Stimulated activated CD8-positive, alpha-beta memory T cell treated with anti-CD3 and anti-CD28 coated beads, Interleukin-12 subunit alpha, Interleukin-12 subunit beta, amount 100 ng/mL, for 24 hours (primary cell): ENCODE measurements around the gene RPL9.
"Not testable (repeated sequence)": the region's sequence is repeated elsewhere in the genome, so short reads cannot be mapped to it uniquely, and the experiment has no call there.

Experiments
- DNase-seq: peaks from one replicate; pipeline ENCODE4 v3.0.0-alpha.2; 2020; ENCODE audit errors: extremely low read depth

RPL9 gene

DNA sequence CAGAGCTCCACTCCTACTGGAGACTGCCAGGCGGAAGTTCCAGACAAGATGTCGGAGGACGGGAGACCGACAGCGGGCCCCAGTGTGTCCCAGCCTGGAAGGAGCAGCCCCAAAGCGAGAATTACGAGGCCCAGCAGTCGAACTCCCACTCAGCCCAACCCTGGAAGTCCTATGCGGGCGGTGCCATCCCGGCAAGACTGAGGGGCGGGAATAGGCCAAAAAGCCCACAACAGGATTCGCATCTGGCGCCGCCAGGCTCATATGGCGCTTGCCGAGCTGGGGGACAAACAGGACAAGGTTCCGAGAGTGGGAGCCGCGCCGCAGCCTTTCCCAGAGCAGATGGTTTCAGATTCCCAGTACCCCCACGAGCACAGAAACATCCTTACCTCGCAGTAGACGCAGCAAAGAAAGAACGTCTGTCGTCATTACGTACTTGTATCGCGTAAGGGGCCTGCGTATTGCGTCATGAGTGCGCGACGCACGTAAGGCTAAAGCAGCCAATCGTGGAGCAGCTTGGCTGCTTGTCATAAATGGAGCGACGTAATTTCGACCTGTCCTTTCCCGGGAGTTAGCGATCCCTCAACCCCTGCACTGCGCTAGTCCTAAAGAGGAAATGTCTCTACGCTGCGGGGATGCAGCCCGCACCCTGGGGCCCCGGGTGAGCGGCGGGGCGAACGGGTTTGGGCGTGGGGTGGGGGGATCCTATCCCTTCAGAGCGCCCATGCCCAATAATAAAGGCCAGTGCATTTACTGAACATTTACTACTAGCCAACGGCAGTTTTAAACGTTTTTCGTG lies at the start of gene RPL9, which contains the start of gene LIAS:
Gene RPL9, minus strand, starts transcription at position 418 of the 796 bp plus-strand sequence. CDS start 483 bp downstream, outside the sequence.
Gene LIAS, plus strand, starts transcription at position 552 of the 796 bp plus-strand sequence. Its CDS starts 62 bp downstream, at position 614.
- peak; percentile 70 for DNase-seq

DNA sequence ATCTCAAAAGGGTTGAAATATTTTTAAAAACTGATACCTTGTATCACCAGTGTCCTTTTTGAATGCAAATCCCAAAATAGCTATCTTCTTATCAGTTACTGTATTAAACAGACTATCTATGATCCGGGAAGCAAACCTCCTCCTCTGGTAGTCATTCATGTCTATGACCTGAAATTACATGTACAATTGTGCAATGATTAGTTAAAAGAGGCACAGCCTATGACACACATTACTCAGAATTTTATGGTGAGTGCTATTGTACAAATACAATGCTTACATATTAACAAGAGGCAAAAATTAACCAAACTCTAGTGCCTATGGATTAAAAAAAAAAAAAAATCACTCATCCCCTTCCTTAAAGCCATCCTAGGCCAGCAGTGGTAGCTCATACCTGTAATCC lies 46.9 kb upstream of the RPL9 start:
- no peak for DNase-seq

DNA sequence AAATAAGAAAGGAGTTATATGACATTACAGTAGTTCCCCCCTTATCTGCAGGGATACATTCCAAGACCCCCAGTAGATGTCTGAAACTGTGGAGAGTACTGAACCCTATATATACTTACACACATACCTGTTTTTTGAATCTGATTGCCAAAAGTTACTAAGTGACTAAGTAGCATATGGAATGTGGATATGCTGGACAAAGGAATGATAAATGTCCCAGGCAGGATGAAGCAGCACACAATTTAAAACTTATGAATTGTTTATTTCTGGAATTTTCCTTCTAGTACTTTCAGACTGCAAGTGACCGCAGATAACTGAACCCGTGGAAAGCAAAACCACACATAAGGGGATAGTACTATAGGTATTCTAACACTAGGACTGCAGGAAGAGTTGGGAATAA lies 45.8 kb upstream of the RPL9 start:
- no peak for DNase-seq

DNA sequence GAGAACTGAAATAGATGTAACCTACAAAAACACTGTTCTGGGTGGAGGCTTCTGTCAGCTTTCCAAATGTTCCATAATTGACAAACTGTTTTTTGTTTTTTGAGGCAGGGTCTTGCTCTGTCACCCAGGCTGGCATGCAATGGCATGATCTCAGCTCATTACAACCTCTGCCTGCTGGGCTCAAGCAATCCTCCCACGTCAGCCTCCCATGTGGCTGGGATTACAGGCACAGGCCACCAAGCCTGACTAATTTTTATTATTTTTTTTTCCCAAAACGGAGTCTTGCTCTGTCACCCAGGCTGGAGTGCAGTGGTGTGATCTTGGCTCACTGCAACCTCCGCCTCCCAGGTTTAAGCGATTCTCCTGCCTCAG lies 43.9 kb upstream of the RPL9 start:
- DNase-seq, result not testable (repeated sequence)

DNA sequence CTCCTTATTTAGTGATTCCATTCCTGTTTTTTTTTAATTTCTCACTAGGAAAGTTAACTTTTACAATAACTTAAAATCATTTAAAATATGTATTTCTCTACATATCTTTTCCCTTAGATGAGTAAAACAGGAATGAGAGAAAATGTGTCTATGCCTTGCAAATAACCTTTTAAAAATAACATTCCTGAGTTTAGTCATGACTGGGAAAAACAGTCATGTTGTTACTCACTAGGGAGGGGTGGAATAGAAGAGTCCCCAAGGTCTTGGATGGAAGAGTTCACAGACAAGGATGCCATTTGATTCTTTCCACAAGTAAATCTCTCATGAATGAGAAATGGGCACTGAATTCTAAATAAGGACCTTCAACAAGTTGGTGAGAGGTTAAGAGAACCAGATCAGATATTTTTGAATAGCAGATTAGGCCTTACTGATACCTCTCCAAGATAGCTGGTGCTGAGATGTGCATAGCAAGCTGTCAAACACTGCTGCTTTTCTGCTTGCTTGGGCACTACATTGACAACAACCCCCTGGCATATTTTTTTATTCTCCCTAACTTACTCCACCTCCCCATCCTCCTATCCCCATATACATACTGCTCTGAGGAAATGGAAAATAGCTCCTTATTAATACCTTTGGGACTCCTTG lies 43.4 kb upstream of the RPL9 start:
- no peak for DNase-seq

DNA sequence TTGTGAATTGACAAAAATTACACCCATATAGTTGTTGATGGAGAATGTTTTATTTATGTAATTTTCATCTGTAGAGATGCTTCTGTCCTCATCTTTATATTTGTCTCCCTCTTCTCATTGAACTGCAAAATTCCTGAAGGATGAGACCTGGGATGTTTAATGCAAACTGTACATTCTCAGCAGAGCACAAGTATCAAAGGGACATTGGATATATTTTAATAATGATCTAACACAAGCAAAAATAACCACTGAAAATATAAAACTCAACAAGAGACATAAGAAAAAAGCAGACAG lies 40.0 kb upstream of the RPL9 start:
- DNase-seq, result no peak

DNA sequence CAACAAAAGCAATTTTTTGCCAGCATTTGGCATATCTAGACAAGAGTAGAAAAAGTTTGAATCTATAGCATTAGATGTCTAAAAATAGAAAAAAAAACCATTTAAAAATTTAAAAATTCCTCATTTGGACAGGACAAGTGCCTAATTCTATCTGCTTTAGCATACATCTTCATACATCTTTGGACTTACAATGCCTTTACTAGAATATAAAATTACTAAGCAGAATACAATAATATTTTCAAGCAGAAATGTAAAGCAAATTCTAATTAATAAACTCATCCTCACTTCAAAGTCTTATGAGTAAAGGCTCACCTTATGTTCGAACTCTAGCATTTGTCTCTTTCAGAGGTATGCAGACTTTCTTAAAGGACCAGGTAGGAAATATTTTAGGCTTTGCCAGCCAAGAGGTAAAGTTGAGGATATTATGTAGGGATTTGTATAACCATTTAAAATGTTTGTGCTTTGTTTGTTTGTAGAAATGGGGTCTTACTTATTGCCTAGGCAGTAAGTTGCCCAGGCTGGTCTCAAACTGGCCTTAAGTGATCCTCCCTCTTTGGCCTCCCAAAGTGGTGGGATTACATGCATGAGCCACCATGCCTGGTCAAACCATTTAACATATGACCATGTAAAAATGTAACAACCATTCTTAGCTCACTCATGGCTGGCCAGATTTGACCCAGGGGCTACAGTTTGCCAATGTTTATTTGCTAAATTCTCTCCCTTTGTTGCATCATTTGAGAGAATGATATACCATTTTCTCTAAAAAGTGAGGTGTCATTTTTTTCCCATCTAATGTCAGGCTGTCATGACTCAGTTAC lies 39.4 kb upstream of the RPL9 start:
- DNase-seq, result no peak

DNA sequence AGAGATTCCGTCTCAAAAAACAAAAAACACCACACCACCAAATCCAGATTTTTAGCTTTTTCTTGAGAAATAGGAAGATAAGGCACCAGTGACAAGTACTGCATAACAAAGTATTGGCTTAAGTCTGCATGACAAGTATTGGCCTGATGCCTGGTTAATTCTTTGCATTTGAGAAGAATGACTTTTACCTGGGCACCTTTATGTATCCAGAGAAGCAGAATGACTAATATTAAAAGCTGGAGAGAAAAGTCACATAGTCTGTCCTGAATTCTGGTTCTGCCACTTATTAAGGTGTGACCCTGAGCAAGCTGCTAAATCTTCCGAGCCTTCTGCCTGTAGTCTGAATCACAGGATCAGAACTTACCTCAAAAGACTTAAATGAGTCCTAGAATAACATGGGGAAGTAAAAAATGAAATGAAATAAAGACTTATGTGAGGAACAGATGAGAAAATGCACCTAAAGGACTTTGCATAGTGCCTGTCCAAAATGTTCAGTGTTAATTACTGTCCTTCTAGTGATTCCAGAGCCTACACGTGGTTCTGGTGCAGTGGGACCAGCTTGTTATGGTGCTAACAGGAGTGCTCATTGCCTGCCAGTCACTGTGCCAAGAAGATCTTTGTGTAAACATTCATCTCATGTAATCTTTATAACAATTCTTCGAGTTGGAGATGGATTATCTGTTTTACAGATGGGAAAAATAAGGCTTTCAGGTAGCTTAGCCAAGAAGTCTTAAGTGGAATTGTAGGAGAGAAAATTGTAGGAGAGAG lies 36.9 kb upstream of the RPL9 start:
- DNase-seq, result no peak

DNA sequence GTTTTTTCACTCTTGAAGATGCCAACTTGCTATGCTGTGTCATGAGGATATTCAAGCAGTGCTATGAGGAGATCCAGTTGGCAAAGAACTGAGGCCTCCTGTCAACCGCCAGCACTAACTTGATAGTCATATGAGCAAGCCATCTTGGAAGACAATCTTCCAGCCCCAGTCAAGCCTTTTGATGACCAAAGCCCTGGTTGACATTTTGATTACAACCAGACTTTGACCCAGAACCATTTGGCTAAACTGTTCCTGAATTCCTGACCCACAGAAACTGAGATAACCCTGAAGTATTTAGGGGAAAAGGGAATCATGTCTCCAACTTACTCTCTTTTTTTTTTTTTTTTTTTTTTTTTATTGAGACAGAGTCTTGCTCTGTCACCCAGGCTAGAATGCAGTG lies 35.6 kb upstream of the RPL9 start:
- no peak for DNase-seq

DNA sequence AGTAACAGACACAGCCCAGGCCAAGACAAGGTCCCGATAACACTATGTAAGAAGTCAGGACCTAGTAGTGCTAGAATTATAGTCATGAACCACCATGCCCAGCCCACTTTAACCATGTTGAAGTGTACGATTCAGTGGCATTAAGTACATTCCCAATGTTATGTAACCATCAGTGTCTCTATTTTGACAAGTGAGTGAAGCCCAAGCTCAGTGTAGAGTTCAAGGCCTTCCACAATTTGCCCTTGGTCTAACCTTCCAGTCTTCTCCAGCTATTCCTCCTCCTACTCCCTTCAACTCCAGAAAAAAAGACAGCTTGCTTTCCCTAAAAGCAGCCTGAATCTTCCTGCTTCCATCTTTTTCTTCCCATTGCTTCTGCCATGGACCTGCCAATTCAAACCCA lies 31.6 kb upstream of the RPL9 start:
- DNase-seq, result no peak

DNA sequence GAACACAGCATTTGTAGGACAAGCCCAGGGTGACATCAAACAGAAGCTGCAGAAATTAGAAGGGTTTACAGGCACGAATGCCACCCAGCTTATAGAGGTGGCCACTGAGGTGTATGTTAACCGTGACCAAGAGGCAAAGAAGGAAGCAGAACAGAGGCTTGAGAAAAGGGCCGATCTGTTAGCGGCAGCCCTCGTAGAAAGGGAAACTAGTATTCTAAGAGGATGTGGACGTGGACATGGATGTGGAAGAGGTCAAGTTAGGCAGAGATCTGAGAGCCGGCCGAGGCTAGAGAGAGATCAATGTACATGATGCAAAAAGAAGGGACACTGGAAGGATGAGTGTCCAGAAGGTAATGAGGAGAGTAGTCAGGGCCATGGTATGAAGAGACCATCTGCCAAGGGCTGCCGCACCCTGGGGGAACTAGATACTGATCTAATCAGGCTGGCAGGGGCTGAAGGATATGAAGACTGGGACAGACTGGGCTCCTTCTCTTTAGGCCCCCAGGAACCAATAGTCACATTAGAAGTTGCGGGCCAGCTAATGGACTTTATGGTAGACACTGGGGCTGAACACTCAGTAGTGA lies 27.6 kb upstream of the RPL9 start:
- DNase-seq, result no peak

DNA sequence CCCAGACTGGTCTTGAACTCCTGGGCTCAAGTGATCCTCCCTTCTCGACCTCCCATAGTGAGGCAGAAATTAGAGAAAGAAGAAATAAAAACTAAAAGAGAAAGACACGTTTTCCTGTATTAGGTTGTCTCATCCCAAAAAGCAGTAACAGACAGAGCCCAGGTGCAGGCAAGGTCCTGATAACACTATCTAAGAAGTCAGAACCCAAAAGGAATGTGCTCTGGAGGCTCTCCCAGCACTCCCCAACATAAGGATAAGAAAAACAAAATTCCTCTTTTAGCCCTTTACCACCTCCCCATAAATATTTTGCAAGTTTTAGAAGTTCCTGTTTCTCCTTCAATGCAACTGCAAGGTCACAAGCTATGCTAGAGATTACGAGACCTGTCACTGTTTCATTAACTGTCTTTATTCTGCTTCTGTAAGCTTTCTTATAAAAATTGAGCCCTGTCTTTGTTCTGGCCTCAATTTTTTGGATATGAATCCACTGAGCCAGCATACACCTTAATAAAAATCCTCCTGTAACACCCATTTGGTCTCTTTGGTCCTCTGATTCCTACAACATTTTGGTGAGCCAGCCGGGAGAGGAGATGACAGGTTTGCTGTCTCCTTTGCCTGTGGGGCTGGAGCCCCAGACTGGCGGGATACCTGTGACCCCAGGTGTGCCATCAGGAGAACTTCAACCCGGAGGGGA lies 26.0 kb upstream of the RPL9 start:
- no peak for DNase-seq

DNA sequence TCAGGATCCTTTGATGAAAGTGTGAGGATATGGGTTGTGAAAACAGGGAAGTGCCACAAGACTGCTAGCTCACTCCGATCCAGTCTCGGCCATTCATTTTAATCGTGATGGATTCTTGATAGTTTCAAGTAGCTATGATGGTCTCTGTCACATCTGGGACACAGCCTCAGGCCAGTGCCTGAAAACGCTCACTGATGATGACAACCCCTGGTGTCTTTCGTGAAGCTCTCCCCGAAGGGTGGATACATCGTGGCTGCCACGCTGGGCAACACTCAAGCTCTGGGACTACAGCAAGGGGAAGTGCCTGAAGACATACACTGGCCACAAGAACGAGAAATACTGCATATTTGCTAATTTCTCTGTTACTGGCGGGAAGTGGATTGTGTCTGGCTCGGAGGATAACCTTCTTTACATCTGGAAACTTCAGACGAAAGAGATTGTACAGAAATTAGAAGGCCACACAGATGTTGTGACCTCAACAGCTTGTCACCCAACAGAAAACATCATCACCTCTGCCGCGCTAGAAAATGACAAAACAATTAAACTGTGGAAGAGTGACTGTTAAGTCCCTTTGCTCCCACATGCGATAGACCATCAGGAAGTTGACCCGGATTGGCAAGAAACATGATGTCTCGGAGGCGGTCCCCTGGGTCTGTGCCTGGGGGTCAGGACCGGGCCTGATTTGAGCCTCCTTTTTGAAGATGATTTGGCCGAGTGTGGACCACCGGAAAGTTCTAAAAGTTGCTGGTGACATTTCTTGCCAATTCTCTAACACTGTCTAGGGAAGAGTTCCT lies 22.4 kb upstream of the RPL9 start:
- DNase-seq, result no peak

DNA sequence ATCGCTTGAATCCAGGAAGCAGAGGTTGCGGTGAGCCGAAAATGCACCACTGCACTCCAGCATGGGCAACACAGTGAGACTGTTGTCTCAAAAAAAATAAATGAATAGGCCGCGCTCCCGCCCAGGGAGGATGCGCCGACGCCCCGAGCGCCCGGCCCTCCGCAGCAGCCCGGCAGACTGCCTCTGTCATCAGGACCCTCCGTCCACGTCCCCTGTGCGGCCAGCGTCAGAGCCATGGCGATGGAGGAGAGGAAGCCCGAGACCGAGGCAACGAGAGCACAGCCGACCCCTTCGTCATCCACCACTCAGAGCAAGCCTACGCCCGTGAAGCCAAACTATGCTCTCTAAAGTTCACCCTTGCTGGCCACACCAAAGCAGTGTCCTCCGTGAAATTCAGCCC lies 21.5 kb upstream of the RPL9 start:
- DNase-seq, result no peak

DNA sequence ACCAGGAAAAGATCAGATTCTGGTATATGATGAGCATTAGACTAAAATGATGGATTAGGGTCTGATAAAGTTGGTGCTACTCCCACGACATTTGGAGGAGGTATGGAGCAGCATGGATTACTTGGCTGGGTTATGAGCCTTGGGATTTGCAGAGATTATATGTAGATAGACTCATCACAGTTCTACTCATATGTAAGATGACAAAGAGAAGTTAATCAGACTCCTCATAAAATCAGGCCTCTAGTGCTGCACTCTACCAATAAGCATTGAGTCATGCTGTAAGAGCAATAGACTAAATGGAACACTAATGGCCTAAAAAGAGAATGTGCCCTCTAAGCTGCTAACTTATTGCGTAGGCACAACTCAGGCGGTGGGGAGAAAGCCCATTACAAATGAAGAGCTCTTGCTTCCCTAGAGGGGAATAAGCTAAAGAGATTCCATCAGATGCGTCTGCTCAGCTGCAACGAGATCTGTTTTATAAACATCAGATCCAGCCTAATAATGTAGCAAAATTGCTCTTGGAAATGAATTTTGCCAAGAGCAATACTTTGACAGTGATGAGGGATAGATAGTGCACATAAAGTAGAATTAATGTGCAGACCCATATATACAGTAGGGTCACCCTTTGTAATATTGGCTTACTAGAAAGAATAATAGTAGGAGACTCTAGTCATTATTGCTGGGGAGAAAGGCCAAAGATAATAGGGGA lies 17.6 kb upstream of the RPL9 start:
- no peak for DNase-seq

DNA sequence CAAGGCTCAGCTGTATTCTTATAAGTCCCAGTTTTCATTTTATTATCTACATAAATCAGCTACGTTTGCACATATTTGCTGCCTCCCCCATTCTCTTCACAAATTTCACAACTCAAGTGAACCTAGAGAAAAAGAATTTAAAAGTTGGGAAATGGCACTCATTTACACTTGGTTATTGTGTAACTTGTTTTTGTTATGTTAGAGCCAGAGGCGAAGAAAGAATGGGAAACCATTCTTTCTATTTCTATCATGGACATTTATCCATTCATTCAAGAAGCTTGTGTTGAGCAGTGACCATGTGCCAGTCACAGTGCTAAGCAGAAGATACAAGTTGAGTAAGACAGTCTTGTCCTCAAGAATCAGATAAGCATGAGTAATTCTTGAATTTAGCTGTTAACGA lies 13.7 kb upstream of the RPL9 start:
- no peak for DNase-seq

DNA sequence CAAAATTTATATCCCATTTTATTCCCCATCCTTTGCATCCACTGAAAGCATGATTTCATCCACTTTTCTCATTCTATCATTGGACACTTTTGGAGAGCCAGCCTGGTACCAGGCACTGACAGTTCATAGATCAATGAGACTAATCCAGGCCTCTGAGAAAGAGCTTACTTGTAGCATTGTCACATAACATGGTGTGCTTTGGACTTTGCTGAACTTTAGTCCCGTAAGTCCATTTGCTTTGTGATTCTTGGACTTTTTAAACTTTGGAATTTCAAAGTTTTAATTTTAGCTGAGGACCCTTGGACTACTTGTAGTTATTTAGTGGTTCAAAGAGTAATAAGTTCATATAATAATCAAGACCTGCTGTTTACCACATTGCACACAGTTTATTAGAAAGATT lies 11.7 kb upstream of the RPL9 start:
- no peak for DNase-seq

DNA sequence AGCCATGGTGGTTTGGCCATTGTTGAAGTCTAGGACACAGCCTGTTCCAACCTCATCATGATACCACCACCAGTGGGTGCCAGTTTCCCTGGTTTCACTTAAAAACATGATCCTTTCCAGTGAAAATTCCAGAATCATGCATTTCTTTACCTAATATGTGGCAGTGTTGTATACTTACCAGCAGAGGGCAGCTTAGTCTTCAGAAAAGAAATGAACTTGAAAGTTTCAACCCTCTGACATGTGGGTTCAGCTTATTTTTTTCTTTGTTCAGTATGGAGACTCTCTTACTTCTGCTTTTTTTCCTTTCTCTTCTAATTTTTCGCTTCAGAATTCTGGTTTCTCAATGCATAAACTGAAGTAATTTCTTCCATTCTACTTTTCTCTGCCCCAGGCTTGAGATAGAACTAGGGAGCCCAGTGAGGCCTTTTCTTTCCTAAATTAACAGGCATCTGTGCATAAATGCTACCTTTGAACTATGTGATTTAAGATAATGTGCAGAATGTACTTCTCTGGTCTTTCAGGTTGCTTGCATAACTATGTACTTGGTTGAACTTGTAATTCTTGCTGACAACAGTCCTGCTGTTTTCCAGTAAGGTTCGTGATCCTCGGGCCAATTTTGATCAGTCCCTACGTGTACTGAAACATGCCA lies 10.8 kb upstream of the RPL9 start:
- no peak for DNase-seq

DNA sequence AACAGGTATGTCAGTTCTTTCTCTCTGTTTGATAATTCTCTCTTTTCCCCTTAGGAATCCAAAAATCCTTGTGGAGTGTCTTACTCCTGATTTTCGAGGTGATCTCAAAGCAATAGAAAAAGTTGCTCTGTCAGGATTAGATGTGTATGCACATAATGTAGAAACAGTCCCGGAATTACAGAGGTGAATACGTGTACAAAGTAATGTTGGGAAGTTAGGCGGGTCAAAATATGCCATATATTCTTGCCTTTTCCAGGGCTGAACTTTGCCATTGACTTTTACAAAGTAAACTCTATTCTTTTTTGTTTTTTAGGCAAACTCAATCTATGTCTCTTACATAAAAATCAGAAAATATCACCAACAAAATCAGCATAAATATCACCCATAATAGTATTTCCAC lies 8.7 kb upstream of the RPL9 start:
- DNase-seq, result no peak
